ENCODE measurements around the gene CEP20. TPM values are rescaled to one million over a fixed set of nuclear protein-coding genes. Genes with fewer than 3 reads are reported as not detected.

CEP20 gene
- total RNA-seq, 1 donor from 2014 or later, result 28.1 TPM

GRCh38 chr16:15899538-15900100 lies 11.2 kb upstream of the CEP20 start:
- DNase-seq (ENCODE audit: low spot score), result no peak
- intact Hi-C loops (cut with DNase I), result no loop called here

- intact Hi-C loops (cut with DNase I), result no loop called here
- no peak for DNase-seq (ENCODE audit: low spot score)
These were observed 10.3 kb upstream of the CEP20 start for GRCh38 chr16:15898654-15899053.

GRCh38 chr16:15897834-15898254 lies 9.4 kb upstream of the CEP20 start:
- intact Hi-C loops (cut with DNase I), result no loop called here
- DNase-seq (ENCODE audit: low spot score), result no peak

GRCh38 chr16:15897121-15897780 lies 8.8 kb upstream of the CEP20 start:
- intact Hi-C loops (cut with DNase I), result no loop called here
- no peak for DNase-seq (ENCODE audit: low spot score)

GRCh38 chr16:15894571-15895374 lies 6.4 kb upstream of the CEP20 start:
- DNase-seq (ENCODE audit: low spot score), result no peak
- intact Hi-C loops (cut with DNase I), result no loop called here

GRCh38 chr16:15891508-15891907 lies 3.1 kb upstream of the CEP20 start:
- intact Hi-C loops (cut with DNase I), result no loop called here
- no peak for DNase-seq (ENCODE audit: low spot score)

- intact Hi-C loops (cut with DNase I), result loop anchor here (5.0 kb wide), 1 partner anchor 60 kb away; the partner anchor contains the start of gene ABCC1
- no peak for DNase-seq (ENCODE audit: low spot score)
These were observed 1.1 kb downstream of the CEP20 start for GRCh38 chr16:15887283-15887682.

GRCh38 chr16:15886078-15886477 lies 2.3 kb downstream of the CEP20 start:
- no peak for DNase-seq (ENCODE audit: low spot score)
- intact Hi-C loops (cut with DNase I), result loop anchor here (5.0 kb wide), 1 partner anchor 61 kb away; the partner anchor contains the start of gene ABCC1

- DNase-seq (ENCODE audit: low spot score), result no peak
- intact Hi-C loops (cut with DNase I), result loop anchor here (5.0 kb wide), 1 partner anchor 62 kb away; the partner anchor contains the start of gene ABCC1
These were observed 2.8 kb downstream of the CEP20 start for GRCh38 chr16:15885560-15886001.

- DNase-seq (ENCODE audit: low spot score), result no peak
- intact Hi-C loops (cut with DNase I), result no loop called here
These were observed 5.8 kb downstream of the CEP20 start for GRCh38 chr16:15882563-15882962.

- intact Hi-C loops (cut with DNase I), result no loop called here
- no peak for DNase-seq (ENCODE audit: low spot score)
These were observed 6.5 kb downstream of the CEP20 start for GRCh38 chr16:15881794-15882379.

GRCh38 chr16:15880434-15881308 lies 7.7 kb downstream of the CEP20 start:
- no peak for DNase-seq (ENCODE audit: low spot score)
- intact Hi-C loops (cut with DNase I), result no loop called here

GRCh38 chr16:15879255-15879811 lies 9.1 kb downstream of the CEP20 start:
- no peak for DNase-seq (ENCODE audit: low spot score)
- intact Hi-C loops (cut with DNase I), result no loop called here

GRCh38 chr16:15876503-15876902 lies 11.9 kb downstream of the CEP20 start:
- no peak for DNase-seq (ENCODE audit: low spot score)
- intact Hi-C loops (cut with DNase I), result no loop called here

GRCh38 chr16:15874745-15875314 lies 13.6 kb downstream of the CEP20 start:
- DNase-seq (ENCODE audit: low spot score), result no peak
- intact Hi-C loops (cut with DNase I), result loop anchor here (2.0 kb wide), 1 partner anchor 252 kb away; no protein-coding TSS in a partner anchor

- intact Hi-C loops (cut with DNase I), result loop anchor here (2.0 kb wide), 1 partner anchor 253 kb away; no protein-coding TSS in a partner anchor
- no peak for DNase-seq (ENCODE audit: low spot score)
These were observed 14.7 kb downstream of the CEP20 start for GRCh38 chr16:15873737-15874136.

GRCh38 chr16:15873301-15873700 lies 15.1 kb downstream of the CEP20 start:
- intact Hi-C loops (cut with DNase I), result no loop called here
- no peak for DNase-seq (ENCODE audit: low spot score)

- intact Hi-C loops (cut with DNase I), result no loop called here
- DNase-seq (ENCODE audit: low spot score), result no peak
These were observed 18.4 kb downstream of the CEP20 start for GRCh38 chr16:15870011-15870410.

All from cardiac septum (tissue), 1 donor.